Motor neuron (in vitro differentiated cells): Measurements from ENCODE around the gene FOXF2. TPM values are rescaled to one million over a fixed set of nuclear protein-coding genes. Genes with fewer than 3 reads are reported as not detected.
A peak's percentile ranks its signal among the peaks of the same experiment; 100 is the strongest.

ENCODE experiments used
- ATAC-seq, 8 experiments: fragments of 200-7000 bp; cut with Tn5 transposase; replicated peaks in 6 of 8; 2 replicates each; pipeline ENCODE4 v1.8.0; 2021; ENCODE audit warnings: mild to moderate bottlenecking in 8 of 8, moderate library complexity in 8 of 8
- H3K27ac ChIP-seq, 2 donors: fragments of 250-450 bp; sonication (Bioruptor Pico); 2 replicates each; pipeline ENCODE4 v1.9.0; 2021; ENCODE audit warnings: antibody characterized with exemption in 2 of 2, mild to moderate bottlenecking in 2 of 2, moderate library complexity in 1 of 2
- H3K4me1 ChIP-seq, 2 donors: fragments of 250-450 bp; sonication (Bioruptor Pico); replicated peaks in 1 of 2; 2 replicates each; pipeline ENCODE4 v1.6.1; 2021; ENCODE audit warnings: antibody characterized with exemption in 2 of 2, mild to moderate bottlenecking in 2 of 2, moderate library complexity in 1 of 2
- H3K4me3 ChIP-seq, 5 donors: fragments of 250-450 bp; sonication (Bioruptor Pico); 2 replicates each; pipeline ENCODE4 v1.9.0; 2021; ENCODE audit warnings: antibody characterized with exemption in 5 of 5, mild to moderate bottlenecking in 5 of 5, moderate library complexity in 4 of 5
- WGBS, 10 experiments: fragments of 450-650 bp; shearing (Covaris generic); methylation state at CpG; one replicate each; pipeline ENCODE4 v1.0.0; 2022; 5-methylcytosine and 5-hydroxymethylcytosine counted together
- in situ Hi-C, 9 experiments: fragments of 400-800 bp; cut with MboI; loops; one replicate each; pipeline ENCODE4 v1.15.0; 2021; ENCODE audit warnings: low sequenced_read_pairs in 9 of 9, low pct_unique_long_range_greater_than_20kb in 2 of 9; ENCODE audit not compliant: unreplicated experiment in 9 of 9
- total RNA-seq, 8 experiments: library from RNA; unstranded; fragments of 300-600 nt; gene quantifications; 2 replicates each; pipeline versions ENCODE4 v1.2.3 to v1.2.4, GENCODE V29; 2022

Gene FOXF2
- total RNA-seq, 8 experiments from 2014 or later = 0.08 to 6.9 (median 0.24) TPM; not detected in 2

DNA sequence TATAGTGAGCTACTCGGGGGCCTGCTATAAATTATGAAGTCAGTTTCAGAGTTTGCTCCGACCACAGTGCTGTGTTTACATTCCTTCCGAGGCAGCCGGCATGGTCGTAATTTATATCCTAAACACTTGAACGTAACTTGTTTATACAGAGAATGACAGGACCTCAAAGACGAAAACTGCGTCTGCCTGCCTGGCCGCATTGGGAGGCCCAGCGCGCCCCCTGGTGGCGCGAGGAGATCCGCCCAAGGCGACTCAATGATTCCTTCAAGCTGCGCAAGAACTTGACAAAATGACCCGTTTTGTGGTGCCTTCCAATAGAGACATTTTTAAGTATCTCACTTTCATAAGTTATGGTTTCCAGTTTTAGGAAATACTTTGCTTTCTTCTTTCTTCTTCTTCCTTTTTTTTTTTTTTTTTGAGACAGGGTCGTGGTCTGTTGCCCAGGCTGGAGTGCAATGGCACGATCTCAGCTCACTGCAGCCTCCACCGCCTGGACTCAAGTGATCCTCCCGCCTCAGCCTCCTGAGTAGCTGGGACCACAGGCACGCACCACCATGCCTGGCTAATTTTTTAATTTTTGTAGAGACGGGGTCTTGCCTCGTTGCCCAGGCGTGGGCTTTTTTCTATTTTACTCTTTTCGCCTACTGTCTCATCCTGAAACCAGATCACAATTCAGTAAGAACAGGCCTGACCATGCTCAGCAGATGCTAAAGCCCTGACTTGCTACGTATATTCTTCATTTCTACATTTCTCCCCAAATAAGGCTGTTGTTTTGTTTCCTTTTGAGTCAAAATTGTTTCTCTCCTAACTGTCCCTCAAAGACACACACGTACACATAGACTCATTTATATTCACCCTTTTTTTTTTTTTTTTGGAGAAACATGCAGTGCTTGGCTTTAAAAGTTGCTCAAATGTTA is 7.8 kb downstream of the FOXF2 start:
- no peaks in the 10 kb centered on the region for H3K4me1 ChIP-seq
- 18 to 57% (median 27%) methylated on average over 4 to 26 of the region's 28 CpGs for WGBS, 10 experiments
- in situ Hi-C loops = loop anchor here in 8 of 9 experiments (25.0 kb wide), 2 partner anchors 610 to 810 kb away; no protein-coding TSS in a partner anchor

DNA sequence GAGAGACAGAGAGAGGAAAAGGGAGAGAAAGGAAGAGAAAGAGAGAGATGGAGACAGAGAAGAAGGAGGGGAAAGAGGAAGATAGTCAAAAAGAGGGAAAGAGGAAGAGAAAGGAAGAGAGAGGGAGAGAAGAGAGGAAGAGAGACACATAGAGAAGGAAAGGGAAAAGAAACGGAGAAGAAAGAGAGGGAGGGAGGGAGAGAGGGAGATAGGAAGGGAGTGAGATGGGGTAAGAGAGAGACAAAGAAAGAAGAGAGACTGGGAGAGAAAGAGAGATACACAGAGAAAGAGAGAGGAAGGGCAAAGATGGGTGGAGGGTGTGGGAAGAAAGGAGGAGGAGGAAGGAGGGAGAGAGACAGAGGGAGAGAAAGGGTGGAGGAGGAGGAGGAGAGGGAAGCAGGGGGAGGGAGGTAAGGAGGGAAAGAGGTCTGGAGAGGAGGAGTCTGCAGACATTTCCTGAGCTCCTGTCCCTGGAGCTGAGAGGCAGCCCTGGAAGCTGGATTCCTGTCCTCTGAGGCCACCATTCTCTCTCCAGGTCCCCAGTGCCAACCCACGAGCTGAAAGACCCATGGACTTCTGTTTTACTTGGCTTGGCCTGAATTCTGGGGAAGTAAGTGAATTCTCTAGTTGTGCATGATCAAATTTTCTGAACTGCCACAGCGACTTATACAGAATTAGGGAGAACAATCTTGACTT is 9.9 kb downstream of the FOXF2 start:
- in situ Hi-C loops = loop anchor here in 8 of 9 experiments (25.0 kb wide), 2 partner anchors 612 to 812 kb away; no protein-coding TSS in a partner anchor
- no peak overlapping the region for H3K27ac ChIP-seq
- 30 to 80% (median 48%) methylated on average over 1 to 3 of the region's 3 CpGs; no CpG with 5 or more reads in 1 of the 10 experiments for WGBS, 10 experiments
- no peak for ATAC-seq
- no peak overlapping the region for H3K4me3 ChIP-seq
- no peaks in the 10 kb centered on the region for H3K4me1 ChIP-seq

More for the DNA sequence above, 7.8 kb downstream of the FOXF2 start:
- ATAC-seq = peak; percentile 44 to 89 (median 62)
- Histone ChIP-seq H3K4me3 (no peak overlapping the region), H3K27ac (no peak overlapping the region)

GRCh38 chr6:1400126-1400850 is 10.9 kb downstream of the FOXF2 start:
- Histone ChIP-seq H3K4me1 (no peaks in the 10 kb centered on the region), H3K4me3 (no peak overlapping the region), H3K27ac (no peak overlapping the region)
- ATAC-seq = no peak
- in situ Hi-C loops = loop anchor here in 2 of 9 experiments (25.0 kb wide), 1 partner anchor 813 kb away; no protein-coding TSS in a partner anchor
- WGBS, 10 experiments = 75 to 93% (median 84%) methylated on average over 1 to 18 of the region's 30 CpGs; no CpG with 5 or more reads in 2 of the 10 experiments

GRCh38 chr6:1402369-1402768 is 13.0 kb downstream of the FOXF2 start:
- H3K4me1 ChIP-seq = no peaks in the 10 kb centered on the region
- no peak overlapping the region for H3K27ac ChIP-seq
- H3K4me3 ChIP-seq = no peak overlapping the region
- no peak for ATAC-seq
- WGBS, 10 experiments = 74% methylated on average over 10 of the region's 16 CpGs; no CpG with 5 or more reads in 9 of the 10 experiments
- in situ Hi-C loops = loop anchor here in 2 of 9 experiments (25.0 kb wide), 1 partner anchor 815 kb away; no protein-coding TSS in a partner anchor

DNA sequence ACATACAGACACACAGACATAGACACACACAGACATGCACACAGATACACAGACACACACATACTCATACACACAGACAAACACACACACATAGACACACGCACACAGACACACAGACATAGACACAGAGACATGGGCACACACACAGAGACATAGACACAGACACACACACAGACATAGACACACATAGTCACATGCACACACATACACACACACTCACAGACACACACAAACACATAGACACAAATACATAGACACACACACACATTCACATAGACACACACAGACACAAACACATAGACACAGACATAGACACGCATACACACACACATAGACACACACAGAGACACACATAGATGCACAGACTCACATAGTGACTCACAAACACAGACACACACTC is 13.5 kb downstream of the FOXF2 start:
- WGBS, 10 experiments = 80% methylated on average over 1 to 2 of the region's 2 CpGs; no CpG with 5 or more reads in 8 of the 10 experiments
- ATAC-seq = no peak
- H3K4me1 ChIP-seq = no peaks in the 10 kb centered on the region
- H3K27ac ChIP-seq = no peak overlapping the region
- in situ Hi-C loops = loop anchor here in 2 of 9 experiments (25.0 kb wide), 1 partner anchor 816 kb away; no protein-coding TSS in a partner anchor
- H3K4me3 ChIP-seq = no peak overlapping the region

DNA sequence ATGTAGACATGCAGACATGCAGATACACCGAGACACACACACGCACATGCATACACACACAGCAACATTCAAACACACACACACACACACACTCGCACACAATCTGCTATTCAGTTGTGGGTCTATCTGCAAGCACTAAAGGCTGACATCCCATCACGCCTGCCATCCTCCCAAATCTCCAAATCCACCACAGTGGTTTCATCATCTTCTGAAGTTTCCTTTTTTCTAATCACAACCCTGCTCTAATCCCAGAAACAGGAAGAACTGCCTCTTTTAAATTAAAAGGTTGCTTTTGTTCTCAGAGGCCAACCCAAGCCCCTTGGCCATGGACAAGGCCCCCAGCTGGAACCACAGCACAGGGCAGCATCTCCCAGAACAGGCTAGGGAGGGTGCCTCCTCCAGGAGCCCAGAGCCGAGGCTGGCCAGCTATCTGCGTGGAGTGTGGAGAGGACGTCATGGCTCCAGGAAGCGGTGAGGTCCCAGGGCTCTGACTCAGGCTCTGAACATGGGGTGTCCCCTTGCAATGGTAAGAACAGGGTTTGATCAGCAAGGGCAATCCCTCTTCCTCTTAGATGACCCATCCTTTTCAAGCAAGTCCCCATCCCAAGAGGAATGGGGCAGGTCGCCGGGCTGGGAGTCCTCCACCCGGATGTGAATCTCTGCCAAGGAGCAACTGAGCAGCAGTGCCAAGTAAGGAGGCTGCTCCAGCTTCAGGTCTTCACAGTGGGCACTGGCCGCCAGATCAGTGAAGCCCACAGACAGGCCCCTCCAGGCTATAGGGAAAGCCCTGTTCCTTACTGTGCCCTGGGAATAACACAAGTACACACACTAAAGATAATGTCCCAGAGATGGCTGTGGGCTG is 14.7 kb downstream of the FOXF2 start:
- no peak for ATAC-seq
- in situ Hi-C loops = loop anchor here in 2 of 9 experiments (25.0 kb wide), 1 partner anchor 817 kb away; no protein-coding TSS in a partner anchor
- 69 to 100% (median 89%) methylated on average over 1 to 5 of the region's 12 CpGs; no CpG with 5 or more reads in 3 of the 10 experiments for WGBS, 10 experiments
- no peak overlapping the region for H3K27ac ChIP-seq
- no peak overlapping the region for H3K4me3 ChIP-seq
- no peaks in the 10 kb centered on the region for H3K4me1 ChIP-seq

GRCh38 chr6:1404713-1405098 is 15.3 kb downstream of the FOXF2 start:
- H3K4me1 ChIP-seq = no peaks in the 10 kb centered on the region
- H3K4me3 ChIP-seq = no peak overlapping the region
- WGBS, 10 experiments = 60 to 100% (median 84%) methylated on average over 1 to 3 of the region's 4 CpGs; no CpG with 5 or more reads in 4 of the 10 experiments
- H3K27ac ChIP-seq = no peak overlapping the region
- no peak for ATAC-seq
- in situ Hi-C loops = loop anchor here in 2 of 9 experiments (25.0 kb wide), 1 partner anchor 817 kb away; no protein-coding TSS in a partner anchor

- WGBS, 10 experiments = 50 to 85% (median 73%) methylated on average over 2 to 5 of the region's 6 CpGs; no CpG with 5 or more reads in 2 of the 10 experiments
- no peak overlapping the region for H3K4me3 ChIP-seq
- ATAC-seq = no peak
- H3K4me1 ChIP-seq = no peaks in the 10 kb centered on the region
- in situ Hi-C loops = loop anchor here in 2 of 9 experiments (25.0 kb wide), 1 partner anchor 818 kb away; no protein-coding TSS in a partner anchor
- no peak overlapping the region for H3K27ac ChIP-seq
Measured at GRCh38 chr6:1405221-1405620, 15.8 kb downstream of the FOXF2 start.

DNA sequence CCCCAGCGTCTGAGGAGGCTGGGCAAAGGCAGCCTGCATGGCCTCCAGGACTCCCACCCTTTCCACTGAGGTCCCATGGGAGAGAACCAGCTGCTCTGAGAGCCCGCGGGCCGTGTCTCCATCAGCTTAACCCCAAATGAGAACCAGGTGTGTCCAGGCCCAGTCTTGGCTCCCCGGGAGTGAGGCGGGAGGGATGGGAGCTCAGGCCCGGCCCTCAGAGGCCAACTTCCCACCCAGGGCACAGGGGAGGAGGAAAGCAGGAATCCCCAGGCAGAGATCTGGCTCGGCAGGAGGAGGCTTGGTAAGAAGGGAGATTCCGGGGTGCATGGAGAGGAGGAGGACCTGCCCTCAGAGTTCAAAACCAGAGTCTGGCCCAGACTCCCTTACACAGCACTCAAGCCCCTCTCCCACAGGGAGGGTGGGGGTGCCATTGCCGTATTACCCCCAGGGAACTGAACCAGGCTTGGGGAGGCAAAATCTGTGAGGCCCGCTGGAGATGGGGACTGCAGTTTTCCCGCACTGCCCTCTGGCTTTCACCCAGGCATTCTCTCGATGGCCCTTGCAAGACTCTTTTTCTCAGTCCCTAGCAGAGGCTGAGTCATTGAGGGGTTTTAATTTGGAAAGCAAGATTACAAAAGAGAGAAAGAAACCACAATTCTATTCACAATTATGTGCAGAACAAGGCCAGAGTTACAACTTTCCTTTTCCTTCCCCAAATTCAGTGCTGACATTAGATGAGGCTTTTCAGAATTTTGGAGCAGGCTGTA is 17.1 kb downstream of the FOXF2 start:
- no peak overlapping the region for H3K4me3 ChIP-seq
- no peaks in the 10 kb centered on the region for H3K4me1 ChIP-seq
- 18 to 93% (median 48%) methylated on average over 2 to 6 of the region's 13 CpGs; no CpG with 5 or more reads in 5 of the 10 experiments for WGBS, 10 experiments
- in situ Hi-C loops = loop anchor here in 2 of 9 experiments (25.0 kb wide), 1 partner anchor 819 kb away; no protein-coding TSS in a partner anchor
- H3K27ac ChIP-seq = no peak overlapping the region
- no peak for ATAC-seq

GRCh38 chr6:1407499-1407990 is 18.2 kb downstream of the FOXF2 start:
- peak in 1 of 8 experiments; percentile 48 for ATAC-seq
- no peak overlapping the region for H3K4me3 ChIP-seq
- 13 to 72% (median 54%) methylated on average over 1 to 7 of the region's 11 CpGs; no CpG with 5 or more reads in 2 of the 10 experiments for WGBS, 10 experiments
- in situ Hi-C loops = loop anchor here in 2 of 9 experiments (25.0 kb wide), 1 partner anchor 820 kb away; no protein-coding TSS in a partner anchor
- H3K4me1 ChIP-seq = no peaks in the 10 kb centered on the region
- no peak overlapping the region for H3K27ac ChIP-seq
